ENCODE results near the gene TRNAU1AP. TPM values are rescaled to one million over a fixed set of nuclear protein-coding genes. Genes with fewer than 3 reads are reported as not detected.

The TRNAU1AP gene
- total RNA-seq, 1 donor from 2014 or later: 11.0 TPM

DNA sequence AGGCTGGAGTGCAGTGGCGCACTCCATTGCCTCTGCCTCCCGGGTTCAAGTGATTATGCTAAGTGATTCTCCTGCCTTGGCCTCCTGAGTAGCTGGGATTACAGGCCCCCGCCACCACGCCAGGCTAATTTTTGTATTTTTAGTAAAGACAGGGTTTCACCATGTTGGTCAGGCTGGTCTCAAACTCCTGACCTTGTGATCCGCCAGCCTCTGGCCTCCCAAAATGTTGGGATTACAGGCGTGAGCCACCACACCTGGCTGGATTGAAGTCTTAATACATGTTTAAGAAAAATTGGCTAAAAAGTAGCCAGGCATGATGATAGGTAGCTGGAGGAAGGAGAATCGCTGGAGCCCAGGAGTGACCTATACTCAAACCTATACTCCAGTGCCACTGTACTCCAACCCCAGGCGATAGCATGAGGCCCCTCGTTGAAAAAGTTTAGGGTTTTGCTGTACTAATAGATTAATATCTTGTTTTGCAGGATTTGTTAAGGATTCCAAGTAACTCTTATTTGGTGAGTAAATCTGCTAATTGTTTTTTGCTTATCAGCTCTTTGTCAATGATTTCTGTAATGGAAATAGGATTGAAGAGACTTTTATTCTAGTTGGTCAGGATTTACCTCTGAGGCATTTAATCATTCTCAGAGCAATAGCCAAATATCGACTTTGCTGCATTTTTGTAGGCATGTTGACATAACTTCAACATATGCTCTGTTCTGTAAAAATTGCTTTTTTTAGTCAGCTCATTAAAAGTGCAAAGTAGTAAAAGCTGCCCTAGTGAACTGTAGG is 45.0 kb upstream of the TRNAU1AP start:
- Histone ChIP-seq H3K27ac (peak overlapping the region; percentile 77 to 92), H3K36me3 (peaks cover 40 to 47% of the 10 kb centered on the region in 2 donors), H3K27me3 (no peaks in the 10 kb centered on the region), H3K4me3 (peak overlapping the region; percentile 69 to 83), H3K9me3 (no peaks in the 10 kb centered on the region), H3K4me1 (peaks cover 16 to 41% of the 10 kb centered on the region in 2 donors)
- TF ChIP-seq, protein P1, sequence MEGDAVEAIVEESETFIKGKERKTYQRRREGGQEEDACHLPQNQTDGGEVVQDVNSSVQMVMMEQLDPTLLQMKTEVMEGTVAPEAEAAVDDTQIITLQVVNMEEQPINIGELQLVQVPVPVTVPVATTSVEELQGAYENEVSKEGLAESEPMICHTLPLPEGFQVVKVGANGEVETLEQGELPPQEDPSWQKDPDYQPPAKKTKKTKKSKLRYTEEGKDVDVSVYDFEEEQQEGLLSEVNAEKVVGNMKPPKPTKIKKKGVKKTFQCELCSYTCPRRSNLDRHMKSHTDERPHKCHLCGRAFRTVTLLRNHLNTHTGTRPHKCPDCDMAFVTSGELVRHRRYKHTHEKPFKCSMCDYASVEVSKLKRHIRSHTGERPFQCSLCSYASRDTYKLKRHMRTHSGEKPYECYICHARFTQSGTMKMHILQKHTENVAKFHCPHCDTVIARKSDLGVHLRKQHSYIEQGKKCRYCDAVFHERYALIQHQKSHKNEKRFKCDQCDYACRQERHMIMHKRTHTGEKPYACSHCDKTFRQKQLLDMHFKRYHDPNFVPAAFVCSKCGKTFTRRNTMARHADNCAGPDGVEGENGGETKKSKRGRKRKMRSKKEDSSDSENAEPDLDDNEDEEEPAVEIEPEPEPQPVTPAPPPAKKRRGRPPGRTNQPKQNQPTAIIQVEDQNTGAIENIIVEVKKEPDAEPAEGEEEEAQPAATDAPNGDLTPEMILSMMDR (IDR thresholded peaks at IDR 0.05): no peak
- no peak for DNase-seq (ENCODE audit: low spot score in 2 of 2)
- intact Hi-C loops (cut with DNase I): loop anchor here (5.0 kb wide), 4 partner anchors 71 to 674 kb away; partner anchors contain the start of genes MED18 and SRSF4

DNA sequence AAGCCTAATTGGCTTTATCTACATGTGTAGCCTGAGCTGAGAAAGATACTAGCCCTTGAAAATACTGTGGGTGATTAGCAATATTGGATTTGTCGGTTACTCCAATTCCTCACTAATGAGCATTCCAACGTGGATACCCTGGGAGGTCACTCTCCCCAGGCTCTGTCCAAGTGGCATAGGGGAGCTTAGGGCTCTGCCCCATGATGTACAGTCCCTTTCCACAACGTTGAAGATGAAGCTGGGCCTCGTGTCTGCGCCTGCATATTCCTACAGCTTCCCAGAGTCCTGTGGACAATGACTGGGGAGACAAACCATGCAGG is 44.5 kb upstream of the TRNAU1AP start:
- no peak for DNase-seq (ENCODE audit: low spot score in 2 of 2)
- Histone ChIP-seq H3K9me3 (no peaks in the 10 kb centered on the region), H3K27ac (peak overlapping the region; percentile 14 to 37), H3K27me3 (no peaks in the 10 kb centered on the region), H3K36me3 (peaks cover 44 to 51% of the 10 kb centered on the region in 2 donors), H3K4me1 (peaks cover 16 to 41% of the 10 kb centered on the region in 2 donors), H3K4me3 (peak overlapping the region; percentile 69 to 83)
- intact Hi-C loops (cut with DNase I): loop anchor here (5.0 kb wide), 4 partner anchors 71 to 674 kb away; partner anchors contain the start of genes MED18 and SRSF4
- TF ChIP-seq, protein P1 (IDR thresholded peaks at IDR 0.05): no peak

DNA sequence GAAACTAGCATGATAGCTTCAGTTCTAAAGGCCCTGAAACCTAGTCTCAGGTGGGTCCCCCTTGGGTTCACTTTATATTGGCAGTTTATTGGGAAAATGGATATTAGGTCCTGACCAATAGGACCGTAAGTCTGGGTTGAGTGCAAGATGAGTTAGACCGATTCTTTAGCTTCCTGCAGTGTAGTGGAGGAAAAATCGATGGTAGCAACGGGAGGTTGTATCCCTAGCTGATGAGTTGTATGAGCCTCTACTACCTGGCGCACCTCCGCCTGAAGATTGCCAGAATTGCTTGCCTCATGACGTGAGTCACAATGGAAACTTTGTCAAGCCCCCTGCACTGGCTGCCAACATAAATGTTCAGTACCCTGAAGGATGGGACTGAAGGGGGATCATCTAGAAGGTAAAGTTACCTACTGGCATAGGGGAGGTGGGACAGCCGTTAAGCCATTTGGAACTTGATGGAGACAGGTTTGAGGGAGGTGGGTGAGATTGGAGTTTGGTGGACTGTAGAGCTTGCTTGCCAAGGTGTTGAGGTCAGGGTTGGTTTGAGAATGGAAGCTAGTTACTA is 43.1 kb upstream of the TRNAU1AP start:
- no peak for DNase-seq (ENCODE audit: low spot score in 2 of 2)
- H3K36me3 ChIP-seq: peaks cover 52 to 63% of the 10 kb centered on the region in 2 donors
- TF ChIP-seq, protein P1 (IDR thresholded peaks at IDR 0.05): no peak
- no peak overlapping the region for H3K4me3 ChIP-seq
- H3K4me1 ChIP-seq: peaks cover 16 to 41% of the 10 kb centered on the region in 2 donors
- H3K27me3 ChIP-seq: no peaks in the 10 kb centered on the region
- intact Hi-C loops (cut with DNase I): loop anchor here (5.0 kb wide), 4 partner anchors 72 to 673 kb away; partner anchors contain the start of genes MED18 and SRSF4
- H3K9me3 ChIP-seq: no peaks in the 10 kb centered on the region
- H3K27ac ChIP-seq: peak overlapping the region in 1 of 2 donors; percentile 10

DNA sequence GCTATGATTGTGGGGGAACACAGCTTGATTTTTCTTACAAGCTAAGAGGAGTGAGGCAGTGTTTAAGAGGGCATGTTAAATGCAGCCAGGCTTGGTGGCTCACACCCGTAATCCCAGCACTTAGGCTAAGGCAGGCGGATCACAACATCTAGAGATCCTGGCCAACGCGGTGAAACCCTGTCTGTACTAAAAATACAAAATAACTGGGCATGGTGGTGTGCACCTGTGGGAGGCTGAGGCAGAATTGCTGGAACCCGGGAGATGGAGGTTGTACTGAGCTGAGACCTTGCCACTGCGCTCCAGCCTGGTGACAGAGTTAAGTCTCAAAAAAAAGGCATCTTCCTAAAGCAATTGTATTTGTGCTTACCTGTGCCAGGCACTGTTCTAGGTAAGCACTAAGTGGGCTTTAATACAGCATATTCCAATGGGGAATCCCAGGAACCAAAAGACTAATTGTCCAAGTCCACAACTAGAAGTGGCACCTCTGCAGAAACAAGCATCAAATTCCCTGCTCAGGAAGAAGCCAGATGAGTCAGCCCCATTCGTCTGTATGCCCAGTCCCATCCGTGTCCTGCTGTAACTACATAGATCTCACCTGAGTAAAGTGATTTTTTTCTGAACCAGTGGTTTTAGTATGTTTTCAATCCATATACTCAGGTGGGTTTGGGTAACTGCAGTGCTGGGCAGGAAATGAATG is 42.5 kb upstream of the TRNAU1AP start:
- DNase-seq (ENCODE audit: low spot score in 2 of 2): no peak
- H3K4me3 ChIP-seq: no peak overlapping the region
- intact Hi-C loops (cut with DNase I): no loop called here
- H3K27ac ChIP-seq: peak overlapping the region in 1 of 2 donors; percentile 10
- peaks cover 59 to 69% of the 10 kb centered on the region in 2 donors for H3K36me3 ChIP-seq
- TF ChIP-seq, protein P1 (IDR thresholded peaks at IDR 0.05): no peak
- H3K4me1 ChIP-seq: peaks cover 16 to 38% of the 10 kb centered on the region in 2 donors
- H3K9me3 ChIP-seq: no peaks in the 10 kb centered on the region
- no peaks in the 10 kb centered on the region for H3K27me3 ChIP-seq

DNA sequence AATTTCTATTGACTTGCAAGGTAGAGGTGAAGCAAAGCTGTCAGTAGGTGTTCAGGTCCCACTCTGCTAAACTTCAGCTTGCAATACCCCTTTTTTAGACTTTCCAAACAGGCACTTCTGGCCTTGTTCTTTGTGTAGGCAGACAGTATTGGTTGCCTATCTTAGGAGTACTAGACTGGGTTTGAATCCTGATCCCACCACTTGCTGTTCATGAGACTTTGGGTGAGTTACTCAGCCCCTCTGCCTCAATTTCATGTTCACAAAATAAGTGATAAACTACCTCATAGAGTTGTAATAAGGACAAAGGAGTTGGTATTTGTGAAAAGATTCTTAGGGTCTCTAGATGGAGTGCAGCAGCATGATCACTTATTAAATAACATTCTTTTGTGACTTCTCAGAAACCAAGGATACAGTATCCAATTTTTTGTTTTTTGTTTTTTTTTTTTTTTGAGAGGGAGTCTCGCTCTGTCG is 41.9 kb upstream of the TRNAU1AP start:
- Histone ChIP-seq H3K4me1 (peaks cover 16 to 38% of the 10 kb centered on the region in 2 donors), H3K4me3 (no peak overlapping the region), H3K27me3 (no peaks in the 10 kb centered on the region), H3K36me3 (peaks cover 59 to 72% of the 10 kb centered on the region in 2 donors), H3K27ac (no peak overlapping the region), H3K9me3 (no peaks in the 10 kb centered on the region)
- TF ChIP-seq, protein P1 (IDR thresholded peaks at IDR 0.05): no peak
- no peak for DNase-seq (ENCODE audit: low spot score in 2 of 2)
- intact Hi-C loops (cut with DNase I): no loop called here
